GM19467 (cell line): ENCODE results near the gene CXCR5.
A peak's percentile ranks its signal among the peaks of the same experiment; 100 is the strongest.

ENCODE experiments used
- ATAC-seq: cut with Tn5 transposase; IDR thresholded peaks from one replicate; pipeline ENCODE4 v1.9.1; 2021; ENCODE audit warnings: mild to moderate bottlenecking, moderate library complexity; ENCODE audit not compliant: unreplicated experiment

CXCR5 gene

GRCh38 chr11:118897721-118898310 lies 14.1 kb downstream of the CXCR5 start:
- no peak for ATAC-seq

- ATAC-seq, result no peak
Measured at GRCh38 chr11:118898400-118899295, 15.0 kb downstream of the CXCR5 start.

- ATAC-seq, result no peak
Measured at GRCh38 chr11:118899296-118899688, 15.6 kb downstream of the CXCR5 start.

GRCh38 chr11:118899706-118900360 lies 16.1 kb downstream of the CXCR5 start:
- no peak for ATAC-seq

- ATAC-seq, result no peak
Measured at GRCh38 chr11:118900535-118901384, 17.1 kb downstream of the CXCR5 start.

GRCh38 chr11:118901494-118902335 lies 18.0 kb downstream of the CXCR5 start:
- ATAC-seq, result no peak

GRCh38 chr11:118902336-118903203 lies 18.9 kb downstream of the CXCR5 start:
- no peak for ATAC-seq

- ATAC-seq, result no peak
Measured at GRCh38 chr11:118903204-118904015, 19.7 kb downstream of the CXCR5 start.

- peak; percentile 64 for ATAC-seq
Measured at GRCh38 chr11:118907051-118908042, 23.7 kb downstream of the CXCR5 start.

- no peak for ATAC-seq
Measured at GRCh38 chr11:118908264-118908663, 24.6 kb downstream of the CXCR5 start.

- ATAC-seq, result no peak
Measured at GRCh38 chr11:118908901-118909618, 25.4 kb downstream of the CXCR5 start.

- ATAC-seq, result no peak
Measured at GRCh38 chr11:118909619-118910308, 26.1 kb downstream of the CXCR5 start.

- ATAC-seq, result no peak
Measured at GRCh38 chr11:118910309-118911112, 26.8 kb downstream of the CXCR5 start.

- no peak for ATAC-seq
Measured at GRCh38 chr11:118911113-118911879, 27.6 kb downstream of the CXCR5 start.
